HG03342 (cell line): ENCODE results near the gene CCDC172.

ENCODE experiments used
- ATAC-seq: cut with Tn5 transposase; IDR thresholded peaks from one replicate; pipeline ENCODE4 v1.9.1; 2021; ENCODE audit warnings: mild to moderate bottlenecking, moderate library complexity; ENCODE audit not compliant: unreplicated experiment

The CCDC172 gene

GRCh38 chr10:116429288-116429977 lies 105.2 kb downstream of the CCDC172 start:
- no peak for ATAC-seq
